Gastrocnemius medialis (tissue), 4 donors: ENCODE results near the gene MRPL45. TPM values are rescaled to one million over a fixed set of nuclear protein-coding genes. Genes with fewer than 3 reads are reported as not detected.
"Not testable (repeated sequence)": the region's sequence is repeated elsewhere in the genome, so short reads cannot be mapped to it uniquely, and the experiment has no call there.

Experiments
- ATAC-seq, 2 donors: fragments of 150-250 bp; one replicate each; pipeline ENCODE4 v1.9.1; 2016
- DNase-seq, 2 donors: peaks; one replicate each; pipeline ENCODE4 v3.0.0-alpha.2; 2019
- H3K27ac ChIP-seq, 4 donors: fragments of 200-600 bp; sonication (generic); 1 replicate in 1 of 4; 2 replicates in 3 of 4; pipeline ENCODE4 v1.5.1; 2016 to 2018; ENCODE audit warnings: mild to moderate bottlenecking in 2 of 4, moderate library complexity in 1 of 4
- H3K27me3 ChIP-seq, 3 donors: fragments of 200-600 bp; sonication (generic) in 2 of 3; 1 replicate in 1 of 3; 2 replicates in 2 of 3; pipeline versions ENCODE4 v1.5.1 to v1.6.0; 2016 to 2019; ENCODE audit warnings: mild to moderate bottlenecking in 1 of 3, moderate library complexity in 1 of 3
- H3K36me3 ChIP-seq, 2 donors: fragments of 200-600 bp; sonication (generic) in 1 of 2; one replicate each; pipeline ENCODE4 v1.5.1; 2017 to 2018
- H3K4me1 ChIP-seq, 2 donors: fragments of 200-600 bp; sonication (generic) in 1 of 2; one replicate each; pipeline ENCODE4 v1.5.1; 2016 to 2017; ENCODE audit warnings: mild to moderate bottlenecking in 2 of 2
- H3K4me3 ChIP-seq, 4 donors: fragments of 200-600 bp; sonication (generic) in 3 of 4; 1 replicate in 1 of 4; 2 replicates in 3 of 4; pipeline ENCODE4 v1.5.1; 2016 to 2019; ENCODE audit warnings: mild to moderate bottlenecking in 2 of 4
- H3K9me3 ChIP-seq, 3 donors: fragments of 200-600 bp; sonication (generic) in 2 of 3; 1 replicate in 1 of 3; 2 replicates in 2 of 3; pipeline ENCODE4 v1.5.1; 2016 to 2019
- POLR2A ChIP-seq, 2 donors: fragments of 450-650 bp; IDR thresholded peaks; one replicate each; pipeline ENCODE4 v1.6.1; 2017; ENCODE audit warnings: antibody characterized with exemption in 2 of 2, mild to moderate bottlenecking in 2 of 2, moderate library complexity in 2 of 2
- in situ Hi-C, 4 donors: fragments of 200-750 bp; cut with MboI; loops; one replicate each; pipeline versions ENCODE4 v1.15.0 to v1.8.0; 2017; ENCODE audit warnings: low sequenced_read_pairs in 4 of 4
- intact Hi-C: fragments of 100-400 bp; cut with DNase I; formaldehyde crosslinking; loops from one replicate; pipeline ENCODE4 v1.15.1; 2023; ENCODE audit warnings: low total_unique reads
- total RNA-seq, 4 donors: library from RNA; depleted of rRNA; stranded (reverse); fragments of >200 nt; gene quantifications; one replicate each; pipeline versions ENCODE4 v1.1.0 to v1.2.3, GENCODE V29; 2016
- TF ChIP-seq, protein P1 (sequence below), 5 experiments: fragments of 450-650 bp in 3 of 5; fragments of 200-600 bp in 2 of 5; sonication (generic) in 2 of 5; IDR thresholded peaks in 4 of 5; conservative IDR thresholded peaks in 1 of 5; 1 replicate in 4 of 5; 2 replicates in 1 of 5; pipeline ENCODE4 v1.5.1; 2016 to 2019; ENCODE audit warnings: antibody characterized with exemption in 5 of 5, mild to moderate bottlenecking in 3 of 5, moderate library complexity in 3 of 5

MRPL45 gene
- total RNA-seq, 4 donors from 2014 or later: 48.3 to 64.6 (median 51.2) TPM

GRCh38 chr17:38288217-38288827 is 8.6 kb upstream of the MRPL45 start:
- H3K4me3 ChIP-seq, DNase-seq, H3K4me1 ChIP-seq, H3K27me3 ChIP-seq, H3K27ac ChIP-seq, in situ Hi-C loops, H3K9me3 ChIP-seq, intact Hi-C loops, H3K36me3 ChIP-seq: not testable (repeated sequence)
- ATAC-seq: peak; percentile 56 to 57
- TF ChIP-seq, protein P1, sequence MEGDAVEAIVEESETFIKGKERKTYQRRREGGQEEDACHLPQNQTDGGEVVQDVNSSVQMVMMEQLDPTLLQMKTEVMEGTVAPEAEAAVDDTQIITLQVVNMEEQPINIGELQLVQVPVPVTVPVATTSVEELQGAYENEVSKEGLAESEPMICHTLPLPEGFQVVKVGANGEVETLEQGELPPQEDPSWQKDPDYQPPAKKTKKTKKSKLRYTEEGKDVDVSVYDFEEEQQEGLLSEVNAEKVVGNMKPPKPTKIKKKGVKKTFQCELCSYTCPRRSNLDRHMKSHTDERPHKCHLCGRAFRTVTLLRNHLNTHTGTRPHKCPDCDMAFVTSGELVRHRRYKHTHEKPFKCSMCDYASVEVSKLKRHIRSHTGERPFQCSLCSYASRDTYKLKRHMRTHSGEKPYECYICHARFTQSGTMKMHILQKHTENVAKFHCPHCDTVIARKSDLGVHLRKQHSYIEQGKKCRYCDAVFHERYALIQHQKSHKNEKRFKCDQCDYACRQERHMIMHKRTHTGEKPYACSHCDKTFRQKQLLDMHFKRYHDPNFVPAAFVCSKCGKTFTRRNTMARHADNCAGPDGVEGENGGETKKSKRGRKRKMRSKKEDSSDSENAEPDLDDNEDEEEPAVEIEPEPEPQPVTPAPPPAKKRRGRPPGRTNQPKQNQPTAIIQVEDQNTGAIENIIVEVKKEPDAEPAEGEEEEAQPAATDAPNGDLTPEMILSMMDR (IDR thresholded peaks at IDR 0.05 in 4 of 5, conservative IDR thresholded peaks at IDR 0.05 in 1 of 5): peak in 2 of 5 experiments; percentile 9 to 38

DNA sequence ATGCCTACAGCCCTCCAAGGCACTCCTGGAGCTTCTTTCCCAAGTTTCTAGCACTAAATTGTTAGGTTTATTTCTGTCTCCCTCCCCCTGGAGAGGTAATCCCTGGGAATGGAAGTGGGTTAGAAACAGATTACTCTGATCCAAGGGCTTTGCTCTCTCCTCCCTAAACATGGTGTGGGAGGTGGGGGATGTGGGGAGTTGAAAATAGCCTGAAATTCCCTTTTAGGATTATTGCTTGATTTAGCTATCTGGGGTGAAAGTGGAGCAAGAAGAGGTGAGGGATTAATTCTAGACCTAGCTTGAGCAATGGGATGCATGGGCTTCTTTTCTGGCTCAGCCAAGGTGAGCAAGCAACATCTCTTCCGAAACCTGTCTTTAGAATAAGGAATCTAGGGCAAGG is 7.2 kb upstream of the MRPL45 start:
- H3K36me3 ChIP-seq, H3K9me3 ChIP-seq, H3K4me1 ChIP-seq, ATAC-seq, H3K27me3 ChIP-seq, DNase-seq, in situ Hi-C loops, intact Hi-C loops, H3K27ac ChIP-seq, H3K4me3 ChIP-seq: not testable (repeated sequence)

DNA sequence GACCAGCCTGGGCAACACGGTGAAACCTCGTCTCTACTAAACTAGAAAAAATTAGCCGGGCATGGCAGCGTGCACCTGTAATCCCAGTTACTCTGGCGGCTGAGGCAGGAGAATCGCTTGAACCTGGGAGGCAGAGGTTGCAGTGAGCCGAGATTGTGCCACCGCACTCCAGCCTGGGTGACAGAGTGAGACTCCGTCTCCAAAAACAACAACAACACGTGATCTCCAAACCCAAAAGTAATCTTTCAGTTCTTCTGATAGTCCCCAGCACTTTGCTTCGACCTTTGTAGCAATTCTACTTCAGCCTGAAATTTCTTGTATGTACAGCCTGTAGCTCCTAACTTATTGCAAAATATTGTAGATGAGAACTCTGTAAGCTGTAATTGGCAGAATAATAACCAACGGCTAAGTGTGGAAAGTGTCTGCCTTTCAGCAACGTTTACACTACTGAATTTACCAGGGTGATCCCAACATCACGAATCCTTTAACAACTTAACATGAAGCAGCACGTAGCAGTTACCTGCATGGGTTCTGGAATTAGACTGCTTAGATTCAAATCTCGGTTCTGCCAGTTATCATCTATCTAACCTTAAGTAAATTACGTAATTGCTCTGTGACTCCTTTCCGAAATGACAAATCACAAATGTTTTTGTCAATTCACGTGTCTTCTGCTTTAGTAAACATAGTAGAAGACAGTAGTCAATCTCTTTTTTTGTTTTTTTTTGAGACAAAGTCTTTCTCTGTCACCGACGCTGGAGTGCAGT is 1.2 kb upstream of the MRPL45 start:
- H3K27me3 ChIP-seq, DNase-seq, intact Hi-C loops, H3K4me1 ChIP-seq, H3K9me3 ChIP-seq, in situ Hi-C loops: not testable (repeated sequence)
- Histone ChIP-seq H3K4me3 (peak overlapping the region in 1 of 4 donors; percentile 65), H3K36me3 (peaks cover 0 to 12% of the 10 kb centered on the region in 2 donors), H3K27ac (peak overlapping the region; percentile 84 to 89 (median 87))
- peak in 1 of 2 donors; percentile 14 for ATAC-seq

GRCh38 chr17:38315497-38315896 is 18.5 kb downstream of the MRPL45 start:
- peaks cover 0 to 29% of the 10 kb centered on the region in 2 donors for H3K36me3 ChIP-seq
- ATAC-seq: no peak
- no peaks in the 10 kb centered on the region for H3K9me3 ChIP-seq
- no peak for DNase-seq
- H3K4me1 ChIP-seq: no peaks in the 10 kb centered on the region
- intact Hi-C loops (no loop called here), in situ Hi-C loops (no loop called here)
- no peaks in the 10 kb centered on the region for H3K27me3 ChIP-seq
- no peak overlapping the region for H3K27ac ChIP-seq
- H3K4me3 ChIP-seq: no peak overlapping the region
- no peak for TF ChIP-seq POLR2A (IDR thresholded peaks at IDR 0.05)
- TF ChIP-seq, protein P1 (IDR thresholded peaks at IDR 0.05 in 4 of 5, conservative IDR thresholded peaks at IDR 0.05 in 1 of 5): no peak

DNA sequence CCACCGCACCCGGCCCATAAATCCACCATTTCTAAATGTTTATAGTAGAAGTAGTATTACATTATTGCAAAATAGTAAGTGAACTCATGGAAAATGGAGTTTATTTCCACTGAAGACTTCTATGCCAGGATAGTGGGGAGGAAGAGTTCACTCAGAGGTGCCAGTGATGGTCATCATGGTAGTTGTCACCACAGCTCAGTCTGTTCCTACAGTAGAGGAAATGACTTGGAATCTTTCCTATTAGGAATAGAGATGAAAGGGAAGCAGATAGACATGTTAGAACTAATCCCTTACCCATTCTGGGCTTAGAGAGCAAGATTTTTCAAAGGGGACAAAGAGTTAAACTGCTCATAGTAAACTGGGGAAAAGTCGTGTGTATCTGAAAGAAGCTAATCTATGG is 20.1 kb downstream of the MRPL45 start:
- DNase-seq (no peak), ATAC-seq (no peak)
- Histone ChIP-seq H3K27ac (no peak overlapping the region), H3K9me3 (no peaks in the 10 kb centered on the region), H3K27me3 (no peaks in the 10 kb centered on the region), H3K4me3 (no peak overlapping the region), H3K36me3 (peaks cover 0 to 33% of the 10 kb centered on the region in 2 donors), H3K4me1 (no peaks in the 10 kb centered on the region)
- intact Hi-C loops: no loop called here
- in situ Hi-C loops: no loop called here
- TF ChIP-seq, protein P1 (IDR thresholded peaks at IDR 0.05 in 4 of 5, conservative IDR thresholded peaks at IDR 0.05 in 1 of 5): no peak
- no peak for TF ChIP-seq POLR2A (IDR thresholded peaks at IDR 0.05)
